Heart left ventricle (tissue), 13 donors: ENCODE results near the gene NCF2.

ENCODE experiments used
- POLR2A ChIP-seq, 2 donors: fragments of 450-650 bp; IDR thresholded peaks; one replicate each; pipeline ENCODE4 v1.6.1; 2017; ENCODE audit warnings: antibody characterized with exemption in 2 of 2, mild to moderate bottlenecking in 2 of 2, moderate library complexity in 2 of 2
- TF ChIP-seq, protein P1 (sequence below), 12 donors: fragments of 200-600 bp; sonication (generic) in 4 of 12; IDR thresholded peaks; one replicate each; pipeline versions ENCODE4 v1.5.0 to v1.8.0; 2018 to 2022; ENCODE audit warnings: antibody characterized with exemption in 12 of 12, mild to moderate bottlenecking in 5 of 12
- donor health status: ischemic (EF 13 %, LVEDD 7.1; RV severe dilation, severe dysfunction).
- donor health status: DM: no; HTN: yes; CAD: no.
- donor health status: DM: no; HTN: no; CAD: no.
- donor health status: ischemic (EF 25% LVEDD 6.9; RV normal size, moderate dysfunction).
- donor health status: ischemic (EF 25% LVEDD 5.7; RV mildly dilated, moderate dysfunction).
- donor health status: ischemic (EF 35%, LVEDD 5.7; RV mildly dilated, moderate dysfunction).
- donor health status: nonischemic (EF 11% LVEDD 7.7; RV severe dilation, severe dysfunction).
- donor health status: DM: yes; HTN: yes; CAD: no.
- donor health status: PGD.
- donor health status: ischemic (EF 29% LVEDD 5.4; RV normal size, mild dysfunction).
- donor health status: nonischemic (EF 23%, LVEDD 6.1; RV moderate dilation, normal function).

DNA sequence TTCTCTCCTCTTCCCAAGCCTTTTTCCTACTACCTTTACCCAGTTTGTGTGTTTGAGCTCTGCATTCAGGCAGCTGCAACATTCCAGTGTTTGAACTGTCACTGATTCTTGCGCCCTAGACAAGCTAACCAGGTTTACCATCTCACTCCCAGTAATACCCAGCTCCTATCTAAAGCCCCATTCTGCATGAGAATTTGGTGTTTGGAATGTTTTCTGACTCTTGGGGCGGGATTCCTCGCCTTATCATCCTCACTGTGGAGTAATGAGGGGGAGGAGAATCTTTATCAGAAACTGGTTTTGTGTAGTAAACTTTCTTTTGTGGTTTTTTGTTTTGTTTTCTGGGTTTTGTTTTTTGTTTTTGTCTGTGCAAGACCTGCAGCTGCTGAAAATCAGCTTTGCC lies 36.5 kb downstream of the NCF2 start:
- TF ChIP-seq POLR2A (IDR thresholded peaks at IDR 0.05): no peak
- TF ChIP-seq, protein P1, sequence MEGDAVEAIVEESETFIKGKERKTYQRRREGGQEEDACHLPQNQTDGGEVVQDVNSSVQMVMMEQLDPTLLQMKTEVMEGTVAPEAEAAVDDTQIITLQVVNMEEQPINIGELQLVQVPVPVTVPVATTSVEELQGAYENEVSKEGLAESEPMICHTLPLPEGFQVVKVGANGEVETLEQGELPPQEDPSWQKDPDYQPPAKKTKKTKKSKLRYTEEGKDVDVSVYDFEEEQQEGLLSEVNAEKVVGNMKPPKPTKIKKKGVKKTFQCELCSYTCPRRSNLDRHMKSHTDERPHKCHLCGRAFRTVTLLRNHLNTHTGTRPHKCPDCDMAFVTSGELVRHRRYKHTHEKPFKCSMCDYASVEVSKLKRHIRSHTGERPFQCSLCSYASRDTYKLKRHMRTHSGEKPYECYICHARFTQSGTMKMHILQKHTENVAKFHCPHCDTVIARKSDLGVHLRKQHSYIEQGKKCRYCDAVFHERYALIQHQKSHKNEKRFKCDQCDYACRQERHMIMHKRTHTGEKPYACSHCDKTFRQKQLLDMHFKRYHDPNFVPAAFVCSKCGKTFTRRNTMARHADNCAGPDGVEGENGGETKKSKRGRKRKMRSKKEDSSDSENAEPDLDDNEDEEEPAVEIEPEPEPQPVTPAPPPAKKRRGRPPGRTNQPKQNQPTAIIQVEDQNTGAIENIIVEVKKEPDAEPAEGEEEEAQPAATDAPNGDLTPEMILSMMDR (IDR thresholded peaks at IDR 0.05): no peak
